IMR-90 (cell line): ENCODE data around the gene POLD3. TPM values are rescaled to one million over a fixed set of nuclear protein-coding genes. Genes with fewer than 3 reads are reported as not detected.

Source experiments
- ATAC-seq: fragments of 200-7000 bp; cut with Tn5 transposase; 2 replicates; pipeline ENCODE4 v1.9.1; 2020; ENCODE audit warnings: low read depth, mild to moderate bottlenecking, moderate library complexity
- BruUV-seq: library from RNA; stranded (reverse); fragments of 400-500 nt; replicated peaks from 2 replicates; lab custom pipeline; 2021; lab: Mats Ljungman, UMichigan
- CTCF ChIA-PET: fragments of 300-600 bp; formaldehyde crosslinking; extraction: SDS; loops from one replicate; lab custom pipeline; 2021; ENCODE audit warnings: antibody characterized with exemption; lab: Yijun Ruan, JAX
- POLR2A ChIA-PET: fragments of 300-600 bp; sonication (Branson Sonifier 250); formaldehyde crosslinking; loops from one replicate; lab custom pipeline; 2022; ENCODE audit warnings: antibody characterized with exemption; ENCODE audit not compliant: unreplicated experiment; lab: Charles Lee
- DNase-seq: peaks from one replicate; pipeline ENCODE4 v3.0.0; 2013
- H2AFZ ChIP-seq: replicated peaks from 2 replicates; pipeline ENCODE3; 2013; ENCODE audit warnings: low read length, mild to moderate bottlenecking; ENCODE audit not compliant: poor library complexity
- H2AK5ac ChIP-seq: 2 replicates; pipeline ENCODE4 v1.6.1; 2013; ENCODE audit warnings: low read depth, low read length, inconsistent platforms
- H2AK9ac ChIP-seq: replicated peaks from 2 replicates; pipeline ENCODE3; 2013; ENCODE audit warnings: mild to moderate bottlenecking, low read depth, low read length, moderate library complexity; ENCODE audit not compliant: poor library complexity
- H2BK120ac ChIP-seq: 2 replicates; pipeline ENCODE4 v1.6.1; 2013; ENCODE audit warnings: low read depth, low read length, inconsistent platforms
- H2BK15ac ChIP-seq: 3 replicates; pipeline ENCODE4 v1.6.1; 2013; ENCODE audit warnings: low read depth, low read length, inconsistent platforms
- H2BK20ac ChIP-seq: 2 replicates; pipeline ENCODE4 v1.6.1; 2013; ENCODE audit warnings: low read depth, mild to moderate bottlenecking, inconsistent platforms, low read length, moderate library complexity
- H2BK5ac ChIP-seq: 2 replicates; pipeline ENCODE4 v1.6.1; 2013; ENCODE audit warnings: mild to moderate bottlenecking, low read depth, low read length, inconsistent platforms; ENCODE audit not compliant: poor library complexity, severe bottlenecking
- H3K14ac ChIP-seq: replicated peaks from 2 replicates; pipeline ENCODE4 v1.6.1; 2013; ENCODE audit warnings: low read depth, low read length, inconsistent platforms
- H3K18ac ChIP-seq: 2 replicates; pipeline ENCODE4 v1.6.1; 2013; ENCODE audit warnings: low read depth, low read length, control low read depth
- H3K23ac ChIP-seq: 2 replicates; pipeline ENCODE4 v1.6.1; 2013; ENCODE audit warnings: low read depth, low read length, inconsistent platforms
- H3K27ac ChIP-seq: 2 replicates; pipeline ENCODE4 v1.5.1; 2013; ENCODE audit warnings: mild to moderate bottlenecking, control low read depth, low read length; ENCODE audit not compliant: insufficient read depth
- H3K27me3 ChIP-seq: 2 replicates; pipeline ENCODE4 v1.6.1; 2013; ENCODE audit warnings: low read length; ENCODE audit not compliant: control insufficient read depth, insufficient read depth
- H3K36me3 ChIP-seq: 2 replicates; pipeline ENCODE4 v1.6.1; 2013; ENCODE audit warnings: low read length, mixed read lengths; ENCODE audit not compliant: control insufficient read depth, insufficient read depth
- H3K4ac ChIP-seq: 2 replicates; pipeline ENCODE4 v1.6.1; 2013; ENCODE audit warnings: low read depth, low read length, inconsistent platforms
- H3K4me1 ChIP-seq: 2 replicates; pipeline ENCODE4 v1.6.1; 2013; ENCODE audit warnings: low read length, mixed read lengths; ENCODE audit not compliant: control insufficient read depth, insufficient read depth
- H3K4me2 ChIP-seq: 2 replicates; pipeline ENCODE4 v1.6.1; 2013; ENCODE audit warnings: low read depth, mild to moderate bottlenecking, control low read depth, low read length, moderate library complexity
- H3K4me3 ChIP-seq: 2 replicates; pipeline ENCODE4 v1.5.1; 2013; ENCODE audit warnings: low read depth, mild to moderate bottlenecking, control low read depth, low read length, moderate library complexity; ENCODE audit not compliant: insufficient read depth
- H3K56ac ChIP-seq: 2 replicates; pipeline ENCODE4 v1.6.1; 2013; ENCODE audit warnings: low read length, inconsistent platforms; ENCODE audit not compliant: insufficient read depth; ENCODE audit errors: extremely low read depth
- H3K79me1 ChIP-seq, 2 experiments: 2 replicates each; pipeline ENCODE4 v1.6.1; 2013; ENCODE audit warnings: low read length in 2 of 2, inconsistent platforms in 1 of 2, low read depth in 1 of 2
- H3K9ac ChIP-seq: 2 replicates; pipeline ENCODE4 v1.6.1; 2013; ENCODE audit warnings: low read depth, low read length, control low read depth
- H3K9me1 ChIP-seq: 2 replicates; pipeline ENCODE4 v1.6.1; 2013; ENCODE audit warnings: low read length, inconsistent platforms; ENCODE audit not compliant: insufficient read depth
- H3K9me3 ChIP-seq: 2 replicates; pipeline ENCODE4 v1.6.1; 2013; ENCODE audit warnings: low read length; ENCODE audit not compliant: control insufficient read depth, insufficient read depth
- H4K20me1 ChIP-seq: 2 replicates; pipeline ENCODE4 v1.6.1; 2013; ENCODE audit warnings: low read length, inconsistent platforms; ENCODE audit not compliant: insufficient read depth
- H4K5ac ChIP-seq: 2 replicates; pipeline ENCODE4 v1.6.1; 2013; ENCODE audit warnings: mild to moderate bottlenecking, low read depth, low read length, control low read depth
- H4K8ac ChIP-seq, 2 experiments: 2 replicates each; pipeline ENCODE4 v1.6.1; 2013; ENCODE audit warnings: low read depth in 2 of 2, low read length in 2 of 2, control low read depth in 1 of 2, inconsistent platforms in 1 of 2
- H4K91ac ChIP-seq: 2 replicates; pipeline ENCODE4 v1.6.1; 2013; ENCODE audit warnings: low read depth, low read length, inconsistent platforms; ENCODE audit not compliant: insufficient read depth
- BHLHE40 ChIP-seq: fragments of 150-350 bp; IDR thresholded peaks from 2 replicates; pipeline ENCODE4 v1.6.1; 2016; ENCODE audit warnings: mild to moderate bottlenecking, low read depth, low read length
- CEBPB ChIP-seq: IDR thresholded peaks from 2 replicates; pipeline ENCODE4 v1.6.1; 2012; ENCODE audit warnings: low read depth, low read length, improper control_type of control experiment
- CHD1 ChIP-seq: IDR thresholded peaks from 2 replicates; pipeline ENCODE4 v1.6.1; 2012; ENCODE audit warnings: low read depth, low read length, improper control_type of control experiment
- CTCF ChIP-seq: conservative IDR thresholded peaks from 2 replicates; pipeline ENCODE4 v1.5.1; 2012; ENCODE audit warnings: mild to moderate bottlenecking, low read depth, low read length, improper control_type of control experiment
- ELK1 ChIP-seq: fragments of 150-350 bp; IDR thresholded peaks from 2 replicates; pipeline ENCODE4 v1.6.1; 2016; ENCODE audit warnings: low read depth, mild to moderate bottlenecking, low read length, moderate library complexity, borderline replicate concordance
- FOS ChIP-seq: fragments of 150-350 bp; IDR thresholded peaks from 2 replicates; pipeline ENCODE4 v1.6.1; 2016; ENCODE audit warnings: low read depth, low read length
- MAZ ChIP-seq: IDR thresholded peaks from 2 replicates; pipeline ENCODE4 v1.6.1; 2012; ENCODE audit warnings: low read depth, mild to moderate bottlenecking, low read length, improper control_type of control experiment, moderate library complexity, borderline replicate concordance
- MXI1 ChIP-seq: IDR thresholded peaks from 2 replicates; pipeline ENCODE4 v1.6.1; 2012; ENCODE audit warnings: low read depth, mild to moderate bottlenecking, low read length, moderate library complexity, borderline replicate concordance
- NFE2L2 ChIP-seq: fragments of 150-350 bp; IDR thresholded peaks from 2 replicates; pipeline ENCODE4 v1.6.1; 2016; ENCODE audit warnings: low read depth, mild to moderate bottlenecking, low read length
- POLR2A ChIP-seq: IDR thresholded peaks from 2 replicates; pipeline ENCODE4 v1.6.1; 2012; ENCODE audit warnings: mild to moderate bottlenecking, low read depth, low read length
- RAD21 ChIP-seq: IDR thresholded peaks from 2 replicates; pipeline ENCODE4 v1.6.1; 2012; ENCODE audit warnings: low read length, improper control_type of control experiment
- RCOR1 ChIP-seq: IDR thresholded peaks from 2 replicates; pipeline ENCODE4 v1.6.1; 2012; ENCODE audit warnings: mild to moderate bottlenecking, low read length, improper control_type of control experiment; ENCODE audit not compliant: insufficient replicate concordance
- RFX5 ChIP-seq: IDR thresholded peaks from 2 replicates; pipeline ENCODE4 v1.8.0; 2012; ENCODE audit warnings: low read depth, mild to moderate bottlenecking, low read length, moderate library complexity
- SMC3 ChIP-seq: fragments of 150-350 bp; IDR thresholded peaks from 2 replicates; pipeline ENCODE4 v1.6.1; 2016; ENCODE audit warnings: low read depth, mild to moderate bottlenecking, antibody characterized with exemption, low read length, moderate library complexity
- WGBS, 2 experiments: methylation state at CpG; one replicate each; pipeline versions ENCODE4 v1.1.5 to v1.1.7; 2013; ENCODE audit warnings: missing lambda C conversion rate in 2 of 2; ENCODE audit not compliant: insufficient read length in 1 of 2; ENCODE audit errors: extremely low coverage in 2 of 2; 5-methylcytosine and 5-hydroxymethylcytosine counted together
- dilution Hi-C: fragments of 300-500 bp; cut with HindIII; formaldehyde crosslinking; loops from one replicate; pipeline ENCODE4 v1.14.3; 2018; ENCODE audit warnings: low sequenced_read_pairs; ENCODE audit not compliant: unreplicated experiment
- in situ Hi-C: fragments of 300-500 bp; cut with MboI; formaldehyde crosslinking; loops from 3 replicates; pipeline ENCODE4 v1.14.3; 2019; ENCODE audit warnings: low sequenced_read_pairs, inconsistent platforms, mixed read lengths
- intact Hi-C: fragments of 100-400 bp; cut with micrococcal nuclease; formaldehyde crosslinking; loops from 2 replicates; pipeline ENCODE4 v1.10.0; 2022
- polyA plus RNA-seq, 3 experiments: library from polyadenylated mRNA; depleted of rRNA; stranded (reverse); fragments of >200 nt; gene quantifications; 2 replicates each; pipeline ENCODE4 v1.2.3, GENCODE V29; 2012; ENCODE audit warnings: low replicate concordance in 1 of 3
- total RNA-seq: library from RNA; depleted of rRNA; stranded (reverse); fragments of >200 nt; gene quantifications from 2 replicates; pipeline ENCODE4 v1.2.3, GENCODE V29; 2012
- TF ChIP-seq, protein P1 (sequence below): fragments of 150-350 bp; IDR thresholded peaks from 2 replicates; pipeline ENCODE4 v1.6.1; 2017; ENCODE audit warnings: mild to moderate bottlenecking, antibody characterized with exemption, low read length, low read depth

POLD3 gene
- total and polyA plus RNA-seq, 2 of the 4 experiments (the other 2 are of a cell fraction): 9.1 to 9.2 TPM

DNA sequence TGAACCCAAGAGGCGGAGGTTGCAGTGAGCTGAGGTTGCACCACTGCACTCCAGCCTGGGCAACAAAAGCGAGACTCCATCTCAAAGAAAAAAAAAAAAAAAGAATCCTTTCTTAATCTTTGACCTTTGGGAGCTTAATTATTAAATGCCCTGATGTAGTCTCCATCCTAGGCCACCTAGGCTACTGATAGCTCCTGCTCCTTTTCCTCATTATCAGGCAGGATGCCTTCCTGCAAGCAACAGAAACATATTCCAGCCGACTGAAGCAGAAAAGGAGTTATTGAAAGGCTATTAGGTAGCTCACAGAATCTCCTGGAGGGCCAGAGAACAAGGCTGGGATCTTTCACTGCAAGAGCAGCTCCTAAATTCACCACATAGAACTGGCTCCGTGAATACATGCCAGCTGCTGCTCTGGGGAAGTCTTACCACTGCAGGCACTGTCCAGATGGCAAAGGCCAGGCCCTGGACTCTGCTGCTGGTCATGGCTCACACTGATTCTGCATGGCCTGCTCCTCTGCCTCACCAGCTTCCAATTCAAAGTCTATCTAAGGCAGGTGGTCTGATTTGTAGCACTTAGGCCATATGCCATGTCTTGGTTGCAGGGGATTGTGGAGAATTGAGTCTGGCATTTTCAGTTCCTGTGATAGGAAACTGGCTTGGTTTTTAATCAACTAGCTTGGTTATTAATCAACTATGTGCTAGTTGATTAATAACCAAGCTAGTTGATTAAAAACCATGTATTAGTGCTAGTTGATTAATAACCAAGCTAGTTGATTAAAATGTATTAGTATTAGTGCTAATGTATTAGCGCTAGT lies 26.0 kb upstream of the POLD3 start:
- Histone ChIP-seq H2BK5ac (no peak overlapping the region), H4K20me1 (no peaks in the 10 kb centered on the region), H3K4me3 (no peak overlapping the region), H2AK5ac (no peak overlapping the region), H2BK15ac (no peak overlapping the region), H3K27ac (no peak overlapping the region), H2BK120ac (no peak overlapping the region), H3K4me2 (no peak overlapping the region), H3K9me1 (no peaks in the 10 kb centered on the region), H4K8ac (no peak overlapping the region), H3K27me3 (peaks cover 14% of the 10 kb centered on the region), H3K79me1 (no peaks in the 10 kb centered on the region), H4K5ac (no peak overlapping the region), H2AFZ (no peak overlapping the region), H3K14ac (no peak overlapping the region), H3K23ac (no peak overlapping the region), H2AK9ac (no peak overlapping the region), H3K36me3 (no peaks in the 10 kb centered on the region), H3K4me1 (no peaks in the 10 kb centered on the region), H4K91ac (no peak overlapping the region), H2BK20ac (no peak overlapping the region), H3K9me3 (no peaks in the 10 kb centered on the region), H3K18ac (no peak overlapping the region), H3K9ac (no peak overlapping the region), H3K4ac (no peak overlapping the region), H3K56ac (no peak overlapping the region)
- intact Hi-C loops: no loop called here
- in situ Hi-C loops: no loop called here
- CTCF ChIA-PET: interaction anchor here (1.0 to 1.9 kb wide), 2 partner anchors 11 to 116 kb away, joined by 3 to 8 read pairs; no protein-coding TSS in a partner anchor
- POLR2A ChIA-PET: no interaction called here
- no TSS peak for BruUV-seq
- 67% methylated on average over 1 of the region's 5 CpGs; no CpG with 5 or more reads in 1 of the 2 experiments for WGBS, 2 experiments
- ATAC-seq (no peak), DNase-seq (no peak)
- dilution Hi-C loops: no loop called here
- TF ChIP-seq, protein P1, sequence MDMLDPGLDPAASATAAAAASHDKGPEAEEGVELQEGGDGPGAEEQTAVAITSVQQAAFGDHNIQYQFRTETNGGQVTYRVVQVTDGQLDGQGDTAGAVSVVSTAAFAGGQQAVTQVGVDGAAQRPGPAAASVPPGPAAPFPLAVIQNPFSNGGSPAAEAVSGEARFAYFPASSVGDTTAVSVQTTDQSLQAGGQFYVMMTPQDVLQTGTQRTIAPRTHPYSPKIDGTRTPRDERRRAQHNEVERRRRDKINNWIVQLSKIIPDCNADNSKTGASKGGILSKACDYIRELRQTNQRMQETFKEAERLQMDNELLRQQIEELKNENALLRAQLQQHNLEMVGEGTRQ: no peak
- TF ChIP-seq ELK1 (no peak), POLR2A (no peak), FOS (no peak), RAD21 (no peak), MAZ (no peak), MXI1 (no peak), BHLHE40 (no peak), RCOR1 (no peak), RFX5 (no peak), CHD1 (no peak), CTCF (no peak), CEBPB (no peak), NFE2L2 (no peak), SMC3 (no peak)
